KBM-7 (cell line): Measurements from ENCODE around the gene LPAR4.
"Not testable (repeated sequence)": the region's sequence is repeated elsewhere in the genome, so short reads cannot be mapped to it uniquely, and the experiment has no call there.

Experiments
- DNase-seq: peaks from one replicate; pipeline ENCODE4 v3.0.0-alpha.2; 2015
- in situ Hi-C: fragments of 300-500 bp; cut with MboI; formaldehyde crosslinking; loops from 2 replicates; pipeline ENCODE4 v1.14.3; 2020; ENCODE audit warnings: low sequenced_read_pairs, low pct_unique_long_range_greater_than_20kb, mixed read lengths

LPAR4 gene, protein sequence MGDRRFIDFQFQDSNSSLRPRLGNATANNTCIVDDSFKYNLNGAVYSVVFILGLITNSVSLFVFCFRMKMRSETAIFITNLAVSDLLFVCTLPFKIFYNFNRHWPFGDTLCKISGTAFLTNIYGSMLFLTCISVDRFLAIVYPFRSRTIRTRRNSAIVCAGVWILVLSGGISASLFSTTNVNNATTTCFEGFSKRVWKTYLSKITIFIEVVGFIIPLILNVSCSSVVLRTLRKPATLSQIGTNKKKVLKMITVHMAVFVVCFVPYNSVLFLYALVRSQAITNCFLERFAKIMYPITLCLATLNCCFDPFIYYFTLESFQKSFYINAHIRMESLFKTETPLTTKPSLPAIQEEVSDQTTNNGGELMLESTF

GRCh38 chrX:78747489-78747888, at the start of gene LPAR4:
Gene LPAR4 (plus strand): TSS chrX:78747720. CDS start chrX:78754870, 7,150 bp downstream.
- in situ Hi-C loops, result no loop called here
- no peak for DNase-seq

DNA sequence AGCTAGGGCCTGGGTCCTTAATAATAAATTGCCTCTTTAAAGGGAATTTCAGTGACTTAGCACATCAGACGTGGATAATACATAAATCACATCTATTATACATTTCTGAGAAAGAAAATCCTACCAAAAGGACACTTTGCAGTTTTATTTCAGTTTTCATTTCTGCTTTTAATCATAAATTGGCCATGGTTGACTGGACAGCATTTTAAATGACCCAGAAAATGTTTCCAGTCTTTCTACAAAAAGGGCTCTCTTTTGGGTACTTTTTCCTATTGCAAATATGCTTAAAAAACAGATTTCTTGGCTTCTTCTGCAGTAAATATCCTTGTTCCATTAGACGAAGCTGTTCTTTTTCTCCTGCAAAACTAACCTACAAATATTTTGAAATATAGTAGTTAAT, 41.4 kb upstream of the LPAR4 start:
- in situ Hi-C loops, result no loop called here
- no peak for DNase-seq

DNA sequence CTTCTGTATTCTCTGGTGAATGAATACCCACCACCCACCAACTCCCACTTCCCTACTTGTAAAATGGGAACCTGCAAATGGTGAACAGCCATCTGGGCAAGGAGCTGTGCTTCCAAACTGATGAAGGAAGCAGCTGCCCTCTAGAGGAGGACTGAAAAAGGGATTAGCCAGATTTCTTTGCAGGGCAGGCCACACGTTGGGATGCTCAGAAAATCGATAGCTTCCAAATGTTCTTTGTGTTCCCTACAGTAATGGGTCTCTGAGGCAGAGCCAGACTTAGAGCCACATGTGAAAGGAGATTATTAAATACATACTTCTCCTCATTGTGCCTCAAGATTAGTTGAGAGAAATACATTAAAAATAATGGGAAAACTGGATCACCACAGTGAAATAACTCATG, 39.3 kb upstream of the LPAR4 start:
- in situ Hi-C loops, result no loop called here
- peak; percentile 83 for DNase-seq

- in situ Hi-C loops, result no loop called here
- DNase-seq, result no peak
Observed at GRCh38 chrX:78708816-78709215, 38.7 kb upstream of the LPAR4 start.

DNA sequence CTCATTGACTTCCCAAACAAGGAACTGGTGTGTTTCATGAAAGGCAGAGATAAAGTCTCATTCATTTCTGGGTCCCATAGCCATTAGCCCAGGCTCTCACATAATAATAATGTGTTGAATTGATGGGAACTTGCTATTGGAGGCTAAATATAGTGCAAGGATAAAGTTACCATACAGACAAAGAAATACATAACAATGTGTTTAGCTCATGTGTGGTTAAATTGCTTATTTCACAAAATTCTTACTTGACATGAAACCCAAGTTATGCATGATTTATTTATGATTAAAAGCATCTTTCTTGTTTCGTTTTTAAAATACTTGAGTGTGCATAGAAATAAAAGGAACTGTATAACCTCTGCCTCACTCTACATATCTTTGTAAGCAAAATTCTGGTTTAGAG, 37.3 kb upstream of the LPAR4 start:
- DNase-seq, result no peak
- in situ Hi-C loops, result no loop called here

DNA sequence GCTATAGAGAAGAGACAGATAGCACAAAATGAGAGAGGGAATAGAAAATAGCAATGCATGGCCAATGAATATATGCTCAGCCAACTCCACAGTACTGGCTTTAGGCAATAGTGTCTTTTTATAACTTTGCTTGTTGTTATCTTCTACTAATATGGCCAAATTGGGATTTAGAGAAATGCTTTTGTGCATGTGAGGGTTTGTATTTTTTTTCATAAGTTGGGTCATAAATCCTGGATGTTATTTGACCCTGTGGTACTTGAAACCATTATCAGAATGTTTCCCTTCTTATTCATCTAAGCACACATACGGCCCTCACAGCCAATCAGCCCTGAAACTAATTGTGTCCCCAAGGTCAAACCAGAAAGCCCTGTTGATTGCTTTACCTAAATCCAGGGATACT, 35.2 kb upstream of the LPAR4 start:
- no peak for DNase-seq
- in situ Hi-C loops, result no loop called here

- no peak for DNase-seq
- in situ Hi-C loops, result no loop called here
Observed at GRCh38 chrX:78725287-78725686, 22.2 kb upstream of the LPAR4 start.

DNA sequence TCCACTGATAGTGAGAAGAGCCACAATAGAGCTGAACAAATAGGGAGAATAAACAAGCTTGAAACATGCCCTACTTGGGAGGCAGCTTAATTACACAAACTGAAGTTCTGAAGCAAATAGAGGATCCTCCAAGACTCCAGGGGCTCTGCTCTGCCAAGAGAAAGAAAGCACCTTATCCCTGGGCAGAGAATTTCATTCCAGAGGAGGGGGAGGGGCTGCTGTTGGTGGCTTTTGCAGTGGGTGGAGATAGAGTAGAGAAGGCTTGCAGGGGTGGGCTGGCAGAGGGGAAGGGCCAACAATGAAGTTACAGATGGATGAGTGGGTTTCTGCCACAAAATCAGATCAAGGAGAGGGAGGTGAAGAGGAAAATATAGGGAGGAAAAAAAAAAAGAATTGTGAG, 1.0 kb upstream of the LPAR4 start:
- DNase-seq, result no peak
- in situ Hi-C loops, result no loop called here

DNA sequence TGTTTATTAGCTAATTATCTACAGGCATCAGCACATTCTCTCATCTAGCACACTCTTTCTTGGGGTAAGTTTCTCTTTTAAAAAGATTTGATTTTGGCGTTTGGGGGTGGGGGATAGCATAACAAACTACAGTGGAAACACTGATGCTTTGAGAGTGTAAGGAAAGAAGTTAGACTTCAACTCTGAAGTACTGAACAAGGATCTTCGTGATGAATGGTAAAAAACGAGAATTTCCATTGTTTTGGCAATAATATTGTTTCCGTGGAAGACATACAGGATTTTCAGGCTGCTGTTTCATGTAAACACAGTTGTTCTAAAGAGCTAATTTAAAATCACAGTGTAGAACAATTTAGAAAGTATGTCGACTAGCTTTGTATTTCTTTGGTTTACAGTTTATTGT, 451 bp downstream of the LPAR4 start:
- in situ Hi-C loops, result no loop called here
- DNase-seq, result no peak

- in situ Hi-C loops, result no loop called here
- DNase-seq, result no peak
Observed at GRCh38 chrX:78748846-78749245, 1.3 kb downstream of the LPAR4 start.

DNA sequence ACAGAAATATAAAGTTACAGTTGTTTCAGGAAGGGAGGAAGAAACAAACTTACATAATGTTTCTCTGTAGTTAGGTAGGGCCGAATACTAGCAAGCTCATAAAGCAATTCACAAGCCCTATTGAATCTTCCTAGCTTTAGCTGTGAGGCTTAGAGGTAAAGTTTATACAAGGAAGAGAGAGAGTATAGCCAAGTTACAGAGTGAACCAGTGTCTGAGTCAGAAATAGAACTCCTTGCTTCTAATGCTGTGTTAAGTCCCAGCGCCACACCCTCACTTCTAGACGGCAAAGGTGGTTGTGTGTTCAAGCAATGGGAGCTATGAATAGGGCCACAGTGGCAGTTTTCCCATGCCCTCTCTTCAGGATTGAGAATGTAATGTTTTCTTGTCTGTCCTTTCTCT, 6.1 kb downstream of the LPAR4 start:
- no peak for DNase-seq
- in situ Hi-C loops, result no loop called here

DNA sequence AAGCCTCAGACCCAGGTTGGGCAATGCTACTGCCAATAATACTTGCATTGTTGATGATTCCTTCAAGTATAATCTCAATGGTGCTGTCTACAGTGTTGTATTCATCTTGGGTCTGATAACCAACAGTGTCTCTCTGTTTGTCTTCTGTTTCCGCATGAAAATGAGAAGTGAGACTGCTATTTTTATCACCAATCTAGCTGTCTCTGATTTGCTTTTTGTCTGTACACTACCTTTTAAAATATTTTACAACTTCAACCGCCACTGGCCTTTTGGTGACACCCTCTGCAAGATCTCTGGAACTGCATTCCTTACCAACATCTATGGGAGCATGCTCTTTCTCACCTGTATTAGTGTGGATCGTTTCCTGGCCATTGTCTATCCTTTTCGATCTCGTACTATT, 7.4 kb downstream of the LPAR4 start:
- in situ Hi-C loops, result no loop called here
- DNase-seq, result peak; percentile 69

- in situ Hi-C loops, result no loop called here
- DNase-seq, result no peak
Observed at GRCh38 chrX:78759081-78759480, 11.6 kb downstream of the LPAR4 start.

GRCh38 chrX:78769101-78769755, 21.7 kb downstream of the LPAR4 start:
- in situ Hi-C loops, result no loop called here
- no peak for DNase-seq

- in situ Hi-C loops, result no loop called here
- DNase-seq, result no peak
Observed at GRCh38 chrX:78769946-78770345, 22.4 kb downstream of the LPAR4 start.

DNA sequence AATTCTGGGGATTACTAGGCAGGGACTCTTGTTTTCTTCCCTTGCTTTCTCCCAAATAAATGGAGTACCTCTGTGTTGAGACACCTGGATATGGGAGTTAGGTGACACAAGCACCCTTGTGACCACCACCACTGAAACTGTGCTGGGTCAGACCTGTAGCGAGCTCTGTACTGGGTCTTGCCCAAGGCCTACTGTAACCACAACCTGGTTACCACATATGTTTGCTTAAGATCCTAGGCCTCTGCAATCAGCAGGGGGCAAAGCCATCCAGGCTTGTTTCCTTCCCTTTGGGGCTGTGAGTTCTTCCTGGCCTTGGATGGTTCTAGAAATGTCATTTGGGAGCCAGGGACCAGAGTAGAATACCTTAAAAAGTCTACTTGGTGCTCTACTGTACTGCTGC, 49.4 kb downstream of the LPAR4 start:
- in situ Hi-C loops, result no loop called here

GRCh38 chrX:78800114-78800513, 52.6 kb downstream of the LPAR4 start:
- in situ Hi-C loops, result no loop called here

More for the DNA sequence above, 49.4 kb downstream of the LPAR4 start:
- peak; percentile 68 for DNase-seq

DNA sequence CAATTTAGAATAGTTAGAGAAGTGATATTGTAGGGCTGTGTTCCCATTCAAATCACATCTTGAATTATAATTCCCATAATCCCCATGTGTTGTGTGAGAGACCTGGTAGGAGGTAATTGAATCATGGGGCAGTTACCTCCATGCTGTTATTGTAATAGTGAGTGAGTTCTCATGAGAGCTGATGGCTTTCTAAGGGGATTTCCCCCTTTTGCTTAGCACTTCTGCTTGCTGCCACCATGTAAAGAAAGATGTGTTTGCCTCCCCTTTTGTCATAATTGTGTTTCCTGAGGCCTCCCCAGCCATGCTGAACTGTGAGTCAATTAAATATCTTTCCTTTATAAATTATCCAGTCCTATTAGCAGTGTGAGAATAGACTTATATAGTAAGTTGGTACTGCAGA, 53.2 kb downstream of the LPAR4 start:
- DNase-seq, result no peak

More at GRCh38 chrX:78800114-78800513, 52.6 kb downstream of the LPAR4 start:
- no peak for DNase-seq

DNA sequence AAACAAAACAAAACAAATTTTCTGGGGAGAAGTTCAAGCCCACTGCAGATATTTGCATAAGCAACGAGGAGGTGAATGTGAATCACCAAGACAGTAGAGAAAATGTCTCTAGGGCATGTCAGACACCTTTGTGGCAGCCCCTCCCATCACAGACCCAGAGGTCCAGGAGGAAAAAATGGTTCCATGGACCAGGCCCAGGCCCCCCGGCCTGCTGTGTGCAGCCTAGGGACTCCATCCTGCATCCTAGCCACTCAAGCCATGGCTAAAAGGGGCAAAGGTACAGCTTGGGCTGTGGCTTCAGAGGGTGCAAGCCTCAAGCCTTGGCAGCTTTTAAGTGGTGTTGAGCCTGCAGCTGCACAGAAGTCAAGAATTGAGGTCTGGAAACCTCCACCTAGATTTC, 54.0 kb downstream of the LPAR4 start:
- no peak for DNase-seq
- in situ Hi-C loops, result no loop called here

More for the DNA sequence above, 53.2 kb downstream of the LPAR4 start:
- in situ Hi-C loops, result no loop called here

- DNase-seq, in situ Hi-C loops: not testable (repeated sequence)
Observed at GRCh38 chrX:78802526-78802925, 55.0 kb downstream of the LPAR4 start.
